HG03378 (cell line): ENCODE results near the gene GABARAP.

Experiments used
- ATAC-seq: cut with Tn5 transposase; IDR thresholded peaks from one replicate; pipeline ENCODE4 v1.9.1; 2021; ENCODE audit warnings: mild to moderate bottlenecking, moderate library complexity; ENCODE audit not compliant: unreplicated experiment

Gene GABARAP

DNA sequence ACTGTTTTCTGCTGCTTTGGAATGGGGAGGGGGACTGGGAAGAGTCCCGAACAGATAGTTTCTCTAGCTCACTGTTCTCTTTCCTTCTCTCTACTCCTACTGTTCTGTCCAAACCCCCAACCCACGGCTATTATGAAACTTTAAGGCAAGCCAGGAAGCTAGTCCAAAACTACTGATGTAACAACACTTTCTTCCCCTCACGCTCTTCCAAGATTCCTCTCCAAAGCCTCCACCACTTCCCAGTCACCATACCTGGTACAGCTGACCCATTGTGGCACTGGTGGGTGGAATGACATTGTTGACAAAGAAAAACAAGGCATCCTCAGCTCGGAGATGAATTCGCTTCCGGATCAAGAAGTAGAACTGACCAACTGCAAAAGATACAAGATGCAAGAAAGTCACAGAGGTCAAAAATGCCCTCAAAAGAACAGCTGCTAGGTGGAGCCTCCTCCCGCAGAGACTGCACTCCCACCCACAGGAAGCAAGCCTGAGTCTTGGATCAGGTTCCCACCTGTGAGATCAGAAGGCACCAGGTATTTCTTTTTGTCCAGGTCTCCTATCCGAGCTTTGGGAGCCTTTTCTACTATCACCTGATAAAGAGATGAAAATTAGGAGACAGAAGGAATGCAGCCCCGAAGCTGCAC is 1.0 kb downstream of the GABARAP start:
- ATAC-seq, result no peak

DNA sequence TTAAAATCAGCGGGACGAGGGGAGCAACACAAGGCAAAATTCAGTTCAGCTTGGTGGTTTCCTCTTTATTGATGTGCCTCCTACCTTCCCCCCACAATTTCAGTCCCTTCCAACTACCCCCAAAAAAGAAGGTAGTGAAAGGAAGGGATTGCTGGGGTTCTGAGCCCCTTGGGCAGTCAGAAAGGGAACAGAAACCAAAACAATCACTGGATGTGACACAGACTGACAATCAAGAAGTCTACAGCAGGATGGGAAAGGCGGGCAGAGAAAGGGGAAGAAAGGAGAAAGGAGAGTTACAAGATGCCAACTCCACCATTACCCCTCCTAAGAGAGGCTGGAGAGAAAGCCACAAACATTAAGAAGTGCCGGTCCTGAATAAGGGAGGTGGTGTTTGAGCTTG is 1.9 kb downstream of the GABARAP start:
- no peak for ATAC-seq

DNA sequence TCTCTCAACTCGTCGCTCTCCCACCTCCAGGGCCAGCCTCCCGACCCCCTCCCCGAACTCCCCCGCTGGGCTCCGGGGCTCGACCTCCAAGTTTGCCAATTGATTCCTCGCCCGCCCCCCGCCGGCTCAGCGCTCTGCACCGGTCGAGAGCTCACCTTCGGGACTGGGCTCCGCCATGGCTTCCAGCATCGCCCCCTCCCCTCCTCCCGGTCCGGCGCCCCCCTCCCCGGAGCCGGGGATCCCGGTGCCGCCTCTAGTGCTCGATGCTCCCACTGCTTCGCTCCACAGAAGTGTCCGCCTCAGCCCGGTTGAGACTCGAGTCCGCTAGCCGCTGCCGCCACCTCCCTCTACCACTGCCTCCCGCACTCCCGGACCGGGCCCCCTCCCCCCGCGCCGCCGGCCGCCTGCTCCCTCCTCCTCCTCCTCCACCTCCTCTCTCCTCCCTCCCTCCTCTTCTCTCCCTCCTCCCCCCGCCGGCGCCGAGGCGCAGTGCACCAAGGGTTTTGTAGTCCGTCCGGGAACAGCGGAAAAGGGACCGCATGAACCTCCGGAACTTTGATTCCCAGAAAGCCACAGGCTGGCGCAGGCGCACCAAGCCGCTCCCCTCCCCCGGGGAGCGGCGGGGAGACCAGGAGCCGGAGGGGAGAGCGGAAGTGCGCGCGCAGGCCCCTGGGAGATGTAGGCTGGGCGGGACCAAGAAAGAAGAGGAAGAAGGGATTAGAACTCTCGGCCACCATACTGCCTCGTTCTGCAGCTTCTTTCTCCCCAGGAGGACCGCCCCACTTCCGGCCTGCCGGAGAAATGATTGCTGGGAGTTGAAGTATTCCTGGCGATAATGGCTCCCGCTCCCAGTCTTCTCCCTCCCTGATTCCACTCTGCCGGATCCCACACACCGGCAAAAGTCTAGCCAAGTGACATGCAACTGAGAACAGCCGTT is 2.9 kb downstream of the GABARAP start, which contains the start of gene PHF23:
TSS of gene PHF23 (minus strand) at position 367 of the 937 bp plus-strand sequence. CDS start at position 189, 178 bp downstream.
- peak; percentile 42 for ATAC-seq

GRCh38 chr17:7238420-7239090 is 3.7 kb downstream of the GABARAP start:
- no peak for ATAC-seq

DNA sequence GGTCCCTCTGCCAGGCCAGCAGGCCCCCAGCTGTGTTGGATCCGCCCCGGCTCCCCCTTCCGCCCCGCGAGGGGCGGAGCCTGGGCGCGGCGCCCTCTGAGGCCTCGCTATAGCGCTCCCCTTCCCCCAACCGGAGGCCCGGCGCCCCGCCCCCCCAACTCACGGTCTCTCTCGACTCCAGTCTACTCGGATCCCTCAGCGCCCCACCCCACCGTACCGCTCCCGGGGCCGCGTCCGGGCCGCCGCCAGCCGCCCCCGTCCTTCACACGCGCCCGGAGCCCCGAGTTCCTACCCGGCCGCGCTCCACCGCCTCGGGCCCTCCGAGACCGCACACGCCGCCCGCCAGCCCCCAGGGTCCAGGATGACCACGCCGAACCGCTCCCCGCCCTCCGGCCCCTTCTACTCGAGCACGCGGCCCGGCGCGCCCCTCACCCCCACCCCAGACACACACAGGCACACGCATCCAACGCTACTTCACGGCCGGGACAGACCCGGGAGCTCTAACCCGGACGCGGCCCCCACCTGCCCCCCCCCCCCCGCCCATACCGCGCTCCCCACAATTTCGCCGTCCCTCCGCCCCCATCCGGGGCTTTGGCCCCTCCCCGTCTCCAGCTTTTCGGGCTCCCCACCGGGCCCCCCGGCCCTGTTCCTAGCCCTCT is 4.4 kb downstream of the GABARAP start:
- no peak for ATAC-seq

DNA sequence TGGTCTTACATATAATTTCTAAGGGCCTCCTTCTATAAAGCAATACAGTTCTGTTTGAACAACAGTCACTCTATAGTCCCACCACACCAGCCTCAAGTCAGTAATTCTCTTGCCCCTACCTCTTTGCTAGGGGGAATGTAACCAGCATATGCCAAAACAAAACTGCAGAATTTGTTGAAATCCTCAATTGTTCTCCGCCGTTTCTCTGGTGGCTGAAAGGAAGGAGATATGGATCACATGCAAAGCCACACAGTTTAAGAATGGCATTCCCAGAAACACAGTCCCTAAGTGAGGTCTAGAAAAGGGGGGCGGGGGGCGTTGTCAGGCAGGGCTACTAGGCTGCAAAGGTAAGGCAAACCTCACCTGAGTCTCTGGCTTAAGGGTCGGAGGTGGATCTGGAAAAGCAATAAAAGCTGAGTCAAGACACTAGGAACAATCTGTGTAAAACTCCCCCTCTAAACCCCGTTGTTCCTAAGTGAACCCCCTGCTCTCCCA is 4.9 kb downstream of the GABARAP start:
- ATAC-seq, result no peak

DNA sequence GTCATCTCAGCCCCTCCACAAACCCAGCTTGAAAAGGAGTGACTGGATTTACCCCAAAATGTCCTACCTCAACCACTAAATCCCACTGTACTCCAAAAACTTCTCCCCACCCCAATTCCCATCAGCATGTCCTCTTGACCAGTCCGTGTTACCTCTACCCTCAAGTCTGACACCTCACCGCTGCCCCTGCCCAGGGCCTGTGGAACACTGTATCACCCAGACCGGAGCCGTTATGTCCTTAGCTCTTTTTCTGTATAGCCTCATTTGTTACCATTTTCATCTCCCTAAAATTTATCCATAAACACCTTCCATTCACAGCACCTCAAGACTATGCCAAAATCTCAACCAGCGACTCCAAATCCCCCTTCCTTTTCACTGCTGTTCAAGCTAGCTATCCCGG is 5.4 kb downstream of the GABARAP start:
- no peak for ATAC-seq

DNA sequence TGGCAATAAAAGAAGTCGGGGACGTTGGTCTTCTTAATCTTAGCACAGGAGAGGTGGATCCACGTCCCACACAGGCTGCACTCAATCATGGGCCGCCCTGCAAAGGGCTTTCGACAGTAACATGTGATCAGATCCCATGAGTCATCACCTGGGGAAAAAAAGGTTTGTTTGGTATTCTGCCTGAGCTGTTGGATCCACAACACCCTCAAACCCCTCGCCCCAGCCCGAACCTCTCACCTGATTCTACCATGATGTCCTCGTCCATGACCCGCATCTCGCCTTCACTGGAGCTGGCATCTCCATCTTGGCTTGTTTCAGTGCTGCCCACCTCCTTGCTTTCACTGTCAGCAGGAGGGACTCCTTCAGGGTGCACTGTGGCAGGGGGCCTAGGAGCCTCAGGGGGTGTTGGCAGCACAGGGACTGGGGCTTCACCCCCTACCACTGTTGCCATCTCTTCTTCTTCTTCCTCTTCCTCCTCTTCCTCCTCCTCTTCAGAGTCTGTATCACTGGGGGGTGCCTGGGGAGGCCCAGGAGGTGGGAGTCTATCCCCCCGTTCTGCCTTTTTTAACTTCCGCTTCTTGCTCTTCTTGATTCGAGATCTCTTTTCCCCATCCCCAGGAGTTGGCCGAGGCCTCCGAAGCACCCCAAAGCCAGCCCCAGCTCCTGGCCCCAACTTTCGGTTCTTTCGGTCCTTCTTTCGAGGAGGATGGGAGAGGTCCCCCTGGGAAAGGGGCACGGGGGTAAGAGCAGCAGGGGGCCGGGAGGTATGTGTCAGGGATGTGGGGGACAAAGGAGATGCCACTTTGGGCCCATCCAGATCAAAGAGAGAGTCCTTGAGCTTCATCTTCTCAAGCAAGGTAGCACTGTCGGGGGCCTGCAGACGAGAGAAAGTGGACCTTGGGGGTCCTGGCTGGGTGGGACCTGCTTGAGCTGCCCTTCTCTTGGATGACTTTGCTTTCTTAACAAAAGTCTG is 6.3 kb downstream of the GABARAP start:
- ATAC-seq, result no peak

DNA sequence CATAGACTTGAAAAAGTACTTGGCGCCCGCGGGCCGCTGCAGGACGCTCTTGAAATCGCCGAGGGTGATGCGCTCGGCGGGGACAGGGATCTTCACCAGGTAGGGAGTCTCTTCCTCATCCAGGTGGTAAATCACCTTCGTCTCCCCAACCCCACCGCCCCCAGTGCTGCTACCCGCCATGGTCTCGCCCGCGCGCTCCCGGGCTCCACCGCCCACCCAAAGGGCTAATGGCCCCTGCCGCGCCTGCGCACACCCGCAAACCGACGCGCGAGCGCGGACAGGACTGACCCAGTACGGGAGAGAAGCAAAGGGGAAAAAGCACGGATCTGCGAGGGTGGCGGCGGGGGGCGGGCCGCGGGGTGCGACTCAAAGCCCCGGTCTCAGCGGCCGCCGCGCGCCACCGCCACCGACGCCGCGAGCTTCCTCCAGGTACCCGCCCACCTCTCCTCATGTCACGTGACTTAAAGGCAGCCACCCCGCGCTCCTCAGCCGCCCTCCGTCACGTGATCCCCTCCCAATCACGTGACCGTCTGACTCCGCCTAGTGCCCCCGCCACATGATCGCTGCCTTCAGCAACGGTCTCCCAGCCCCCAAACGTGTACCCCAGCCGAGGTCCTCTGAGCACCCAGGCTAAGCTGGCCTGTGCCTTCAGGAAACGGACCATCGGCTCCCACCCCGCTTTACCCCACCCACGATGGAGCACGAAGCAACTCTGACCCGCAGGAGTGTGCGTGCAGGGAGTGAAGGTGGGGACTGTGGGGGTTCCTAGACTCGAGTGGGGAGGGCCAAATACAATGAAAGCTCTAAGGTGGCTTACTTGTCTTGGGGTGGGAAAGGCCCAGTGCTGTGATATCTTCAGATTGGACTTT is 7.9 kb downstream of the GABARAP start, which contains the start of gene DVL2:
TSS of gene DVL2 (minus strand) at position 435 of the 869 bp plus-strand sequence. CDS start at position 180, 255 bp downstream.
- ATAC-seq, result peak; percentile 54

DNA sequence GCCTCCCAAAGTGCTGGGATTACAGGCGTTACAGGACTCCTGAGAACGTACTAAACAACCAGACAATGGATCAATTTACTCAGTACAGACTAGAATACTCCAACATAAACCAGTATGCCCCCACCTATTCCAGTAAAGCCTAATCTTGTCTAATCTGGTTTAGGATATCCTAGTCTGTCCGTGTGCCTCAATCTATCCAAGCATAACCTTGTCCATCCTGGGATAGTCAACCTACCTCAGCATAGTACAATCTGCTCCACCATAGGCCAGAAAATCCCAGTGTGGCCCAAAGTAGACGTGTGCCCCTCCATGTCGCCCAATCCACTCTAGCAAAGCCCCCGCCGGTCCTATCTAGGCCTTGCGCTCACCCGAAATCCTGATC is 8.6 kb downstream of the GABARAP start:
- no peak for ATAC-seq

GRCh38 chr17:7232114-7232513 is 10.1 kb downstream of the GABARAP start:
- ATAC-seq, result no peak

GRCh38 chr17:7229504-7229903 is 12.7 kb downstream of the GABARAP start:
- ATAC-seq, result no peak

- no peak for ATAC-seq
Measured at GRCh38 chr17:7228920-7229319, 13.3 kb downstream of the GABARAP start.

DNA sequence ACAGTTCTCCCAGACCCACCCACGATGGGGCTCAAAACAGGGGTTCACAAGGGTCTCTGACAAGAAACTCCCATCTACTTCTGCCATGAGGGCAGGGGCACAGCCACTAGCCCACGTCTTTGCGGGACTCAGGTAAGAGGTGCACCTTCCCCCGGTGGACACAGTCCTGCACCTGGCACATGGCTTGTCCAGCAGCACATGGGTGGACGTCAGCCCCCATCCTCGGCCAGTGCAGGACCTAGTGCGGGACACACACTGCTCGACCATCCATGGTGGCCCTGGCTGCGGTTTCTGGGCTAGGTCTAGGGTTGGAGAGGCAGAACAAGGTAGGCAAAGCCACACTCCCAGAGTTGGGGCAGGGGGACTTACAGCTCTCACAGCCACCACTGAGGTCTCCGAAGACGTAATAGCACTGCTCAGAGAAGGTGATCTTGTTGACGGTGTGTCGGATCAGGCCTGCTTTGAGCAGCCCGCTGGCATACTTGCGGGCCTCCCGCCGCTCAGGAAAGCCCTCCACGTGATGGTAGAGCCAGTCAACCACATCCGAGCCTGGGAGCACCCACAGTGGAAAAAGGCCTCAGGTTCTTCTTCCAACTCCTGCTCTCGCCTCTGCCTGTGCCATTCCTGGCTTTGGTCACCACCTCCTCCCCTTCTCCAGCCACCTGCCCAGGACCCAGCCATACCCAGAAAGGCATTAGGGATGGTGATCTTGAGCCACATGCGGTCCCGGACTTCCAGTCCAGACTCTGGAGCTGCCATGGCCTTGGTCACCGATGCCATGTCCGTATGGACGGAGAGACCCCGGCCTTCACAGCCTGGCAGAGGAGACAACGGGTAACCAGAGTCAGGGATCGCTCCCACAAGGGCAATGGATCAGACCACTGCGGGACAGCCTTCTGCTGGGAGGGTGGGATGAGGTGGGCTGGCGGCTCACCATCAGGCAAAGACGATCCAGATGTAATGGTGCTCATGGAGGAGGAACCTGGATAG is 15.2 kb downstream of the GABARAP start:
- ATAC-seq, result no peak

DNA sequence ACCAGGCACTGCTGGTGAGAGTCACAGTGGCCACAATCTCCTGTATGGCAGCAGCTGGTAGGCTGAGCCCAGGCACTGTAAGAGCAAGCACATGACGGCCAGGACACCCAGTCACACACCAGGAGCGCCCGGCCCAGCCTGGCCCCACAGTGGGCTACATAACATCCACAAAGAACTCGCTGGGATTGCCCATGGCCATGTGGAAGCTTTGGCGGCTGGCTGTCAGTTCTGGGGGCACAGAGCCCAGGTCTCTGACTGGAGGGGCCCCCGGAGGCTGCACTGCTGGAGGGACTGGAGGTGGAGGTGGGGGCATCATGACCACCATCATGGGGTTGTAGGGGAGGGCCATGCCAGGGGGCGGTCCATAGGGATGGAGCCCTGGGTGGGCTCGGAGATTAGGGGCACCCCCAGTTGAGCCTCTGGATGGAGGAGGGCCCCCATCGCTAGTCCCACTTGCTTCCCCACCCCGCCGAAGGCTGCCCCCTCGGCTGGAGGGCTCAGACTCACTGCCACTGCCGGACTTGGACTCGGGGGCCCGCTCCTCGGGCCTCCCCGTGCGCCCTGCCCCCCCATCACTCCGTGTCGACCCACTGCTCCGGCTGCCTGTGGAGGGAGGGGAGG is 16.4 kb downstream of the GABARAP start:
- no peak for ATAC-seq

GRCh38 chr17:7224661-7225111 is 17.6 kb downstream of the GABARAP start:
- ATAC-seq, result no peak

- ATAC-seq, result no peak
Measured at GRCh38 chr17:7224110-7224509, 18.1 kb downstream of the GABARAP start.
